A549 (cell line): ENCODE data around the gene GOLGA2. TPM values are rescaled to one million over a fixed set of nuclear protein-coding genes. Genes with fewer than 3 reads are reported as not detected.

ENCODE experiments used
- ATAC-seq, 2 experiments: fragments of 200-7000 bp in 1 of 2; fragments of >200 bp in 1 of 2; cut with Nextera tagmentation in 1 of 2; cut with Tn5 transposase in 1 of 2; 3 replicates each; pipeline versions ENCODE4 v1.8.0 to v1.9.1; 2018 to 2020; ENCODE audit warnings: mild to moderate bottlenecking in 1 of 2, moderate library complexity in 1 of 2
- CTCF ChIA-PET: fragments of 300-600 bp; sonication (Branson Sonifier 250); formaldehyde crosslinking; extraction: SDS; loops from one replicate; lab custom pipeline; 2021; ENCODE audit warnings: antibody characterized with exemption, inconsistent platforms; lab: Yijun Ruan, JAX
- POLR2A ChIA-PET: fragments of 350-600 bp; formaldehyde crosslinking; extraction: SDS; loops from one replicate; lab custom pipeline; 2021; ENCODE audit warnings: antibody characterized with exemption, inconsistent platforms; lab: Yijun Ruan, JAX
- DNase-seq, 2 experiments: peaks; one replicate each; pipeline versions ENCODE4 v3.0.0 to v3.0.0-alpha.2; 2011 to 2016; ENCODE audit warnings: low read depth in 1 of 2, low spot score in 1 of 2
- FAIRE-seq: peaks from 2 replicates; lab custom pipeline; 2011; peaks lifted over from hg19 to GRCh38; lab: Jason Lieb, UNC
- H3K27ac ChIP-seq, 2 experiments: fragments of >200 bp; sonication (Bioruptor Twin); formaldehyde crosslinking; 3 replicates each; pipeline ENCODE4 v1.5.1; 2016 to 2017
- H3K4me1 ChIP-seq: fragments of >200 bp; sonication (Bioruptor Twin); formaldehyde crosslinking; 3 replicates; pipeline ENCODE4 v1.6.1; 2016
- H3K4me2 ChIP-seq: fragments of >200 bp; sonication (Bioruptor Twin); formaldehyde crosslinking; 3 replicates; pipeline ENCODE4 v1.6.1; 2016
- H3K4me3 ChIP-seq: fragments of >200 bp; sonication (Bioruptor Twin); formaldehyde crosslinking; 3 replicates; pipeline ENCODE4 v1.5.1; 2016
- H3K9me3 ChIP-seq: fragments of >200 bp; sonication (Bioruptor Twin); formaldehyde crosslinking; 3 replicates; pipeline ENCODE4 v1.6.1; 2016
- ATOH8 ChIP-seq: fragments of 250-450 bp; sonication (Bioruptor Pico); IDR thresholded peaks from 2 replicates; pipeline ENCODE4 v1.5.0; 2020; ENCODE audit warnings: low read depth, mild to moderate bottlenecking, moderate library complexity
- BCL3 ChIP-seq: fragments of >200 bp; sonication (Bioruptor Twin); formaldehyde crosslinking; IDR thresholded peaks from 3 replicates; pipeline ENCODE4 v1.6.1; 2016
- BHLHE40 ChIP-seq: IDR thresholded peaks from 2 replicates; pipeline ENCODE4 v1.6.1; 2012; ENCODE audit warnings: low read depth, low read length, inconsistent platforms
- CHD4 ChIP-seq: fragments of 200-600 bp; sonication (generic); IDR thresholded peaks from 2 replicates; pipeline ENCODE4 v1.6.1; 2016; ENCODE audit warnings: antibody characterized with exemption, mild to moderate bottlenecking, borderline replicate concordance
- E2F6 ChIP-seq: IDR thresholded peaks from 2 replicates; pipeline ENCODE4 v1.6.1; 2012; ENCODE audit warnings: low read depth, borderline replicate concordance
- EHF ChIP-seq: fragments of 250-450 bp; sonication (Bioruptor Pico); IDR thresholded peaks from 2 replicates; pipeline ENCODE4 v1.5.0; 2020; ENCODE audit warnings: mild to moderate bottlenecking
- ELK1 ChIP-seq: fragments of 150-350 bp; IDR thresholded peaks from 2 replicates; pipeline ENCODE4 v1.6.1; 2014; ENCODE audit warnings: low read depth, mild to moderate bottlenecking, low read length
- ESRRA ChIP-seq: fragments of 150-350 bp; IDR thresholded peaks from 2 replicates; pipeline ENCODE4 v1.6.1; 2014; ENCODE audit warnings: mild to moderate bottlenecking, low read length, borderline replicate concordance
- HEYL ChIP-seq: fragments of 250-450 bp; sonication (Bioruptor Pico); IDR thresholded peaks from 2 replicates; pipeline ENCODE4 v1.8.0; 2021; ENCODE audit warnings: mild to moderate bottlenecking, moderate library complexity
- HOXB5 ChIP-seq: fragments of 250-450 bp; sonication (Bioruptor Pico); IDR thresholded peaks from 2 replicates; pipeline ENCODE4 v1.5.0; 2020; ENCODE audit warnings: mild to moderate bottlenecking, moderate library complexity
- JUN ChIP-seq, 2 experiments: fragments of >200 bp; sonication (Bioruptor Twin); formaldehyde crosslinking; IDR thresholded peaks; 2 replicates in 1 of 2; 3 replicates in 1 of 2; pipeline ENCODE4 v1.6.1; 2016 to 2017
- KDM1A ChIP-seq: fragments of 200-600 bp; sonication (generic); IDR thresholded peaks from 2 replicates; pipeline ENCODE4 v1.6.1; 2016; ENCODE audit warnings: low read depth, mild to moderate bottlenecking
- MAFK ChIP-seq: fragments of 450-650 bp; IDR thresholded peaks from 2 replicates; pipeline ENCODE4 v1.6.1; 2014; ENCODE audit not compliant: partially characterized antibody
- MAZ ChIP-seq: fragments of 150-350 bp; IDR thresholded peaks from 2 replicates; pipeline ENCODE4 v1.6.1; 2014; ENCODE audit warnings: antibody characterized with exemption, low read depth, low read length, borderline replicate concordance
- NFE2L2 ChIP-seq: fragments of 150-350 bp; conservative IDR thresholded peaks from 2 replicates; pipeline ENCODE4 v1.6.1; 2014; ENCODE audit warnings: low read length
- PBX3 ChIP-seq: IDR thresholded peaks from 2 replicates; pipeline ENCODE4 v1.6.1; 2012
- PHF8 ChIP-seq: fragments of 200-600 bp; sonication (generic); IDR thresholded peaks from 2 replicates; pipeline ENCODE4 v1.6.1; 2016; ENCODE audit warnings: low read depth, mild to moderate bottlenecking, antibody characterized with exemption, moderate library complexity, borderline replicate concordance
- POLR2A ChIP-seq: IDR thresholded peaks from 2 replicates; pipeline ENCODE4 v1.6.1; 2012; ENCODE audit warnings: mild to moderate bottlenecking, low read length
- RARB ChIP-seq: fragments of 250-450 bp; sonication (Bioruptor Pico); IDR thresholded peaks from 2 replicates; pipeline ENCODE4 v1.8.0; 2021; ENCODE audit warnings: mild to moderate bottlenecking, moderate library complexity
- SMC3 ChIP-seq: fragments of >200 bp; sonication (Bioruptor Twin); formaldehyde crosslinking; IDR thresholded peaks from 3 replicates; pipeline ENCODE4 v1.6.1; 2018; ENCODE audit warnings: inconsistent platforms
- TFCP2L1 ChIP-seq: fragments of 250-450 bp; sonication (Bioruptor Pico); IDR thresholded peaks from 2 replicates; pipeline ENCODE4 v1.5.0; 2021; ENCODE audit warnings: mild to moderate bottlenecking
- TP53 ChIP-seq: fragments of 250-450 bp; sonication (Bioruptor Pico); IDR thresholded peaks from 2 replicates; pipeline ENCODE4 v1.5.0; 2021; ENCODE audit warnings: mild to moderate bottlenecking, moderate library complexity
- WGBS: methylation state at CpG from one replicate; pipeline ENCODE4 v1.1.6; 2017; ENCODE audit errors: missing lambda C conversion rate; 5-methylcytosine and 5-hydroxymethylcytosine counted together
- polyA plus RNA-seq, 4 experiments: library from polyadenylated mRNA; depleted of rRNA in 3 of 4; stranded (reverse); fragments of >200 nt; fragmentation: RNase III in 1 of 4; extraction: RNeasy Plus Mini Kit Qiagen cat#74134 plus additional on column Dnase treatment in 1 of 4; gene quantifications; 2 replicates in 3 of 4; 3 replicates in 1 of 4; pipeline ENCODE4 v1.2.3, GENCODE V29; 2011 to 2017
- TF ChIP-seq, protein P1 (sequence below): IDR thresholded peaks from 2 replicates; pipeline ENCODE4 v1.6.1; 2012
- TF ChIP-seq, protein P2 (sequence below): fragments of >200 bp; sonication (Bioruptor Twin); formaldehyde crosslinking; IDR thresholded peaks from 3 replicates; pipeline ENCODE4 v1.5.1; 2016

Gene GOLGA2
- polyA plus RNA-seq, 2 of the 4 experiments (the other 2 are of a cell fraction): 55.3 to 60.1 TPM

- Histone ChIP-seq H3K4me3 (no peak overlapping the region), H3K27ac (no peak overlapping the region), H3K9me3 (no peaks in the 10 kb centered on the region), H3K4me1 (no peaks in the 10 kb centered on the region)
- ATAC-seq: no peak
- POLR2A ChIA-PET: no interaction called here
- no peak for FAIRE-seq
- TF ChIP-seq ESRRA (no peak), BCL3 (no peak), BHLHE40 (no peak), MAZ (no peak), MAFK (no peak), ELK1 (no peak), PHF8 (no peak), RARB (CRISPR knock-in tag) (no peak), E2F6 (no peak), HOXB5 (no peak), JUN (IDR thresholded peaks at IDR 0.05) (no peak), PBX3 (no peak), HEYL (CRISPR knock-in tag) (no peak), POLR2A (no peak), EHF (CRISPR knock-in tag) (no peak), ATOH8 (CRISPR knock-in tag) (no peak)
- TF ChIP-seq, all 56 proteins: peak for 0
- CTCF ChIA-PET: interaction anchor here (1.6 to 5.9 kb wide), 2 partner anchors 11 to 30 kb away, joined by 5 to 37 read pairs; no protein-coding TSS in a partner anchor
- no peak overlapping the region for H3K4me2 ChIP-seq
- DNase-seq: no peak
- 93% methylated on average over 10 of the region's 10 CpGs for WGBS
These were observed 10.4 kb downstream of the GOLGA2 start for GRCh38 chr9:128265348-128265847.

GRCh38 chr9:128262687-128263086 is 13.1 kb downstream of the GOLGA2 start:
- H3K9me3 ChIP-seq: no peaks in the 10 kb centered on the region
- POLR2A ChIA-PET: no interaction called here
- FAIRE-seq (no peak), DNase-seq (no peak), ATAC-seq (no peak)
- H3K4me1 ChIP-seq: no peaks in the 10 kb centered on the region
- CTCF ChIA-PET: interaction anchor here (0.6 to 2.5 kb wide), 5 partner anchors 10 to 147 kb away, joined by 3 to 8 read pairs (median 4); partner anchors contain the start of gene CIZ1
- WGBS: 84% methylated on average over 4 of the region's 4 CpGs
- TF ChIP-seq TFCP2L1 (CRISPR knock-in tag): no peak
- TF ChIP-seq, protein P1, sequence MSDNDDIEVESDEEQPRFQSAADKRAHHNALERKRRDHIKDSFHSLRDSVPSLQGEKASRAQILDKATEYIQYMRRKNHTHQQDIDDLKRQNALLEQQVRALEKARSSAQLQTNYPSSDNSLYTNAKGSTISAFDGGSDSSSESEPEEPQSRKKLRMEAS: no peak
- TF ChIP-seq CHD4: no peak
- TF ChIP-seq, protein P2, sequence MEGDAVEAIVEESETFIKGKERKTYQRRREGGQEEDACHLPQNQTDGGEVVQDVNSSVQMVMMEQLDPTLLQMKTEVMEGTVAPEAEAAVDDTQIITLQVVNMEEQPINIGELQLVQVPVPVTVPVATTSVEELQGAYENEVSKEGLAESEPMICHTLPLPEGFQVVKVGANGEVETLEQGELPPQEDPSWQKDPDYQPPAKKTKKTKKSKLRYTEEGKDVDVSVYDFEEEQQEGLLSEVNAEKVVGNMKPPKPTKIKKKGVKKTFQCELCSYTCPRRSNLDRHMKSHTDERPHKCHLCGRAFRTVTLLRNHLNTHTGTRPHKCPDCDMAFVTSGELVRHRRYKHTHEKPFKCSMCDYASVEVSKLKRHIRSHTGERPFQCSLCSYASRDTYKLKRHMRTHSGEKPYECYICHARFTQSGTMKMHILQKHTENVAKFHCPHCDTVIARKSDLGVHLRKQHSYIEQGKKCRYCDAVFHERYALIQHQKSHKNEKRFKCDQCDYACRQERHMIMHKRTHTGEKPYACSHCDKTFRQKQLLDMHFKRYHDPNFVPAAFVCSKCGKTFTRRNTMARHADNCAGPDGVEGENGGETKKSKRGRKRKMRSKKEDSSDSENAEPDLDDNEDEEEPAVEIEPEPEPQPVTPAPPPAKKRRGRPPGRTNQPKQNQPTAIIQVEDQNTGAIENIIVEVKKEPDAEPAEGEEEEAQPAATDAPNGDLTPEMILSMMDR: no peak
- no peak for TF ChIP-seq SMC3
- TF ChIP-seq TP53: no peak
- no peak for TF ChIP-seq RARB (CRISPR knock-in tag)
- TF ChIP-seq KDM1A: no peak
- no peak for TF ChIP-seq NFE2L2
- TF ChIP-seq ESRRA: no peak
- TF ChIP-seq ATOH8 (CRISPR knock-in tag): no peak
- no peak overlapping the region for H3K4me3 ChIP-seq
- no peak overlapping the region for H3K4me2 ChIP-seq
- no peak overlapping the region for H3K27ac ChIP-seq
